Keratinocyte (primary cell): Measurements from ENCODE around the gene ZNF84.

Experiments
- EZH2 ChIP-seq: IDR thresholded peaks from one replicate; pipeline ENCODE4 v1.6.1; 2012; ENCODE audit warnings: inconsistent platforms, mild to moderate bottlenecking, low read length, moderate library complexity
- TF ChIP-seq, protein P1 (sequence below), 3 experiments: IDR thresholded peaks in 1 of 3; conservative IDR thresholded peaks in 1 of 3; optimal IDR thresholded peaks in 1 of 3; 2 replicates in 2 of 3; 3 replicates in 1 of 3; pipeline versions ENCODE3 to v1.5.1; 2011; ENCODE audit warnings: low read length in 3 of 3, mild to moderate bottlenecking in 3 of 3, moderate library complexity in 2 of 3, control low read depth in 1 of 3, inconsistent platforms in 1 of 3; ENCODE audit not compliant: insufficient read depth in 2 of 3; ENCODE audit errors: extremely low read depth in 1 of 3

DNA sequence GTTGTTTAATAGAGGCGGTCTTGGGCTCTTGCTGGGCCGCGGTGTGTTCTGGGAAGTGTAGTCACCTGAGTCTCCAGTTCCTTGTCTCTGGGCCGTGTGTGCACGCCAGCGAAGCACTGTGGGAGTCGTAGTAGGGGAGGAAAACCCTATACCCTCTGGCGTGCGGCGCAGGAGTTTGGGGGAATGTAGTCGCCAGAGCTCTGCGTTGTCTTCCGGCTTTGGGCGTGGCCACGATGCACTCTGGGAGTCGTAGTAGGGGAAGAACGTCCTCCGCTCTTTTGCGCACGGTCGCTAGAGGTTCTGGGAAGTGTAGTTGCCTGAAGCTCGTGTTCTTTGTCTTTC lies 42.7 kb downstream of the ZNF84 start:
- TF ChIP-seq, protein P1, sequence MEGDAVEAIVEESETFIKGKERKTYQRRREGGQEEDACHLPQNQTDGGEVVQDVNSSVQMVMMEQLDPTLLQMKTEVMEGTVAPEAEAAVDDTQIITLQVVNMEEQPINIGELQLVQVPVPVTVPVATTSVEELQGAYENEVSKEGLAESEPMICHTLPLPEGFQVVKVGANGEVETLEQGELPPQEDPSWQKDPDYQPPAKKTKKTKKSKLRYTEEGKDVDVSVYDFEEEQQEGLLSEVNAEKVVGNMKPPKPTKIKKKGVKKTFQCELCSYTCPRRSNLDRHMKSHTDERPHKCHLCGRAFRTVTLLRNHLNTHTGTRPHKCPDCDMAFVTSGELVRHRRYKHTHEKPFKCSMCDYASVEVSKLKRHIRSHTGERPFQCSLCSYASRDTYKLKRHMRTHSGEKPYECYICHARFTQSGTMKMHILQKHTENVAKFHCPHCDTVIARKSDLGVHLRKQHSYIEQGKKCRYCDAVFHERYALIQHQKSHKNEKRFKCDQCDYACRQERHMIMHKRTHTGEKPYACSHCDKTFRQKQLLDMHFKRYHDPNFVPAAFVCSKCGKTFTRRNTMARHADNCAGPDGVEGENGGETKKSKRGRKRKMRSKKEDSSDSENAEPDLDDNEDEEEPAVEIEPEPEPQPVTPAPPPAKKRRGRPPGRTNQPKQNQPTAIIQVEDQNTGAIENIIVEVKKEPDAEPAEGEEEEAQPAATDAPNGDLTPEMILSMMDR (optimal IDR thresholded peaks at IDR 0.05 in 1 of 3, IDR thresholded peaks at IDR 0.05 in 1 of 3, conservative IDR thresholded peaks at IDR 0.05 in 1 of 3; ENCODE audit: extremely low read depth in 1 of 3, insufficient read depth in 2 of 3, low read length in 3 of 3): peak in 1 of 3 experiments; percentile 0
- no peak for TF ChIP-seq EZH2
